SU-DHL-6 (cell line): Measurements from ENCODE around the gene MAST4.

Experiments used
- EZH2phosphoT487 ChIP-seq: fragments of 200-600 bp; sonication (generic), shearing (Covaris generic); conservative IDR thresholded peaks from 2 replicates; pipeline ENCODE4 v1.6.1; 2018; ENCODE audit warnings: mild to moderate bottlenecking, antibody characterized with exemption, low read length, moderate library complexity, mixed read lengths
- TF ChIP-seq, protein P1 (sequence below): fragments of 200-600 bp; sonication (generic); IDR thresholded peaks from one replicate; pipeline ENCODE4 v1.5.1; 2017; ENCODE audit warnings: antibody characterized with exemption, mild to moderate bottlenecking, low read length, moderate library complexity; ENCODE audit not compliant: insufficient read depth, poor library complexity, severe bottlenecking

DNA sequence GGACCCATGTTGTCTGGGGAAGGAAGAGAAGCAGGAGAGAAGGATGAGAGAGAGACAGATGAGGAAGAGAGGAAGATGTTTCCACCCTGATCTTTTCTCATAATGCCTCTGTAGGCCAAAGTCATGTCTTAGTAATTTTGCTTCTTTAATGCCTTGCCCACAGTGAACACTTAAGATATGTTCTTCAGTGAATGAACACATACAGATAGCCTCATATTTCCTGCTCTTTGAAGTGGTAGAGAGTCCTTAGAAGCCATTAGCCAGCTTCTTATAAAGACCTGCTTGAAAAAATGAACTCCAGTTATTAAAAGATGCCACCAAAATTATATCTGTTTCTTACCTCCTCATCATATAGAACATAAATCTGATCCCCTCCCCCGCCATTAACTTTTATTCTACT lies 356.0 kb downstream of the MAST4 start:
- TF ChIP-seq, protein P1, sequence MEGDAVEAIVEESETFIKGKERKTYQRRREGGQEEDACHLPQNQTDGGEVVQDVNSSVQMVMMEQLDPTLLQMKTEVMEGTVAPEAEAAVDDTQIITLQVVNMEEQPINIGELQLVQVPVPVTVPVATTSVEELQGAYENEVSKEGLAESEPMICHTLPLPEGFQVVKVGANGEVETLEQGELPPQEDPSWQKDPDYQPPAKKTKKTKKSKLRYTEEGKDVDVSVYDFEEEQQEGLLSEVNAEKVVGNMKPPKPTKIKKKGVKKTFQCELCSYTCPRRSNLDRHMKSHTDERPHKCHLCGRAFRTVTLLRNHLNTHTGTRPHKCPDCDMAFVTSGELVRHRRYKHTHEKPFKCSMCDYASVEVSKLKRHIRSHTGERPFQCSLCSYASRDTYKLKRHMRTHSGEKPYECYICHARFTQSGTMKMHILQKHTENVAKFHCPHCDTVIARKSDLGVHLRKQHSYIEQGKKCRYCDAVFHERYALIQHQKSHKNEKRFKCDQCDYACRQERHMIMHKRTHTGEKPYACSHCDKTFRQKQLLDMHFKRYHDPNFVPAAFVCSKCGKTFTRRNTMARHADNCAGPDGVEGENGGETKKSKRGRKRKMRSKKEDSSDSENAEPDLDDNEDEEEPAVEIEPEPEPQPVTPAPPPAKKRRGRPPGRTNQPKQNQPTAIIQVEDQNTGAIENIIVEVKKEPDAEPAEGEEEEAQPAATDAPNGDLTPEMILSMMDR = no peak
- no peak for TF ChIP-seq EZH2phosphoT487
